Subcutaneous adipose tissue (tissue), 4 donors: ENCODE results near the gene MPC1. TPM values are rescaled to one million over a fixed set of nuclear protein-coding genes. Genes with fewer than 3 reads are reported as not detected.

Experiments used
- total RNA-seq, 4 donors: library from RNA; depleted of rRNA; stranded (reverse); fragments of >200 nt; gene quantifications; one replicate each; pipeline ENCODE4 v1.1.0, GENCODE V29; 2016
- TF ChIP-seq, protein P1 (sequence below): fragments of 450-650 bp; IDR thresholded peaks from one replicate; pipeline ENCODE4 v1.5.1; 2016; ENCODE audit warnings: low read depth, mild to moderate bottlenecking, control low read depth, antibody characterized with exemption, moderate library complexity

Gene MPC1
- total RNA-seq, 4 donors from 2014 or later: 59.7 to 118 (median 94.1) TPM

DNA sequence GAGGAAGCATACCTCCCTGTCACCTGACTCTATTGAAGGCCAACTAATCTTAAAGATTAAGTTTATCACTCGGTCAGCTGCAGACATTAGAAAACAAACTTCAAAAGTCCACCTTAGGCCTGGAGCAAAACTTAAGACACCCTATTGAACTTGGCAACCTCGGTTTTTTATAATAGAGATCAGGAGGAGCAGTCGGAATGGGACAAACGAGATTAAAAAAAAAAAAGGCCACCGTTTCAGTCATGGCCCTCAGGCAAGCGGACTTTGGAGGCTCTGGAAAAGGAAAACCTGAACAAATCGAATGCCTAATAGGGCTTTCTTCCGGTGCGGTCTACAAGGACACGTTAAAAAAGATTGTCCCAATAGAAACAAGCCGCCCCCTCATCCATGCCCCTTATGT, 67.3 kb downstream of the MPC1 start:
- TF ChIP-seq, protein P1, sequence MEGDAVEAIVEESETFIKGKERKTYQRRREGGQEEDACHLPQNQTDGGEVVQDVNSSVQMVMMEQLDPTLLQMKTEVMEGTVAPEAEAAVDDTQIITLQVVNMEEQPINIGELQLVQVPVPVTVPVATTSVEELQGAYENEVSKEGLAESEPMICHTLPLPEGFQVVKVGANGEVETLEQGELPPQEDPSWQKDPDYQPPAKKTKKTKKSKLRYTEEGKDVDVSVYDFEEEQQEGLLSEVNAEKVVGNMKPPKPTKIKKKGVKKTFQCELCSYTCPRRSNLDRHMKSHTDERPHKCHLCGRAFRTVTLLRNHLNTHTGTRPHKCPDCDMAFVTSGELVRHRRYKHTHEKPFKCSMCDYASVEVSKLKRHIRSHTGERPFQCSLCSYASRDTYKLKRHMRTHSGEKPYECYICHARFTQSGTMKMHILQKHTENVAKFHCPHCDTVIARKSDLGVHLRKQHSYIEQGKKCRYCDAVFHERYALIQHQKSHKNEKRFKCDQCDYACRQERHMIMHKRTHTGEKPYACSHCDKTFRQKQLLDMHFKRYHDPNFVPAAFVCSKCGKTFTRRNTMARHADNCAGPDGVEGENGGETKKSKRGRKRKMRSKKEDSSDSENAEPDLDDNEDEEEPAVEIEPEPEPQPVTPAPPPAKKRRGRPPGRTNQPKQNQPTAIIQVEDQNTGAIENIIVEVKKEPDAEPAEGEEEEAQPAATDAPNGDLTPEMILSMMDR: no peak

Other genes starting within 250 kb of the MPC1 start
- gene TBXT, start 215.1 kb downstream of the MPC1 start, total RNA-seq: not detected
- gene PRR18, start 74.5 kb downstream of the MPC1 start, total RNA-seq: under 1 TPM in 2 of 4 donors, not detected in 2; 0.16 to 0.34 TPM
- 10 to 100 TPM; 35.2 to 65.4 (median 50.3) TPM for gene SFT2D1, start 40.4 kb downstream of the MPC1 start, total RNA-seq
- 10 to 100 TPM in 3 of 4 donors, 1 to 10 TPM in 1; 8.8 to 13.2 (median 11.1) TPM for gene RAMACL, start 203.7 kb upstream of the MPC1 start, total RNA-seq
- gene RPS6KA2, start 244.3 kb upstream of the MPC1 start, total RNA-seq: 100 to 1,000 TPM in 2 of 4 donors, 10 to 100 TPM in 2; 43.9 to 161 (median 82.7) TPM